GM20000 (cell line): ENCODE results near the gene XPO4.

Experiments used
- DNase-seq: peaks from one replicate; pipeline ENCODE4 v3.0.0; 2012; ENCODE audit warnings: low spot score
- TF ChIP-seq, protein P1 (sequence below): IDR thresholded peaks from 2 replicates; pipeline ENCODE4 v1.5.1; 2012; ENCODE audit warnings: mild to moderate bottlenecking, control low read depth; ENCODE audit errors: extremely low read depth, missing control alignments

Gene XPO4

DNA sequence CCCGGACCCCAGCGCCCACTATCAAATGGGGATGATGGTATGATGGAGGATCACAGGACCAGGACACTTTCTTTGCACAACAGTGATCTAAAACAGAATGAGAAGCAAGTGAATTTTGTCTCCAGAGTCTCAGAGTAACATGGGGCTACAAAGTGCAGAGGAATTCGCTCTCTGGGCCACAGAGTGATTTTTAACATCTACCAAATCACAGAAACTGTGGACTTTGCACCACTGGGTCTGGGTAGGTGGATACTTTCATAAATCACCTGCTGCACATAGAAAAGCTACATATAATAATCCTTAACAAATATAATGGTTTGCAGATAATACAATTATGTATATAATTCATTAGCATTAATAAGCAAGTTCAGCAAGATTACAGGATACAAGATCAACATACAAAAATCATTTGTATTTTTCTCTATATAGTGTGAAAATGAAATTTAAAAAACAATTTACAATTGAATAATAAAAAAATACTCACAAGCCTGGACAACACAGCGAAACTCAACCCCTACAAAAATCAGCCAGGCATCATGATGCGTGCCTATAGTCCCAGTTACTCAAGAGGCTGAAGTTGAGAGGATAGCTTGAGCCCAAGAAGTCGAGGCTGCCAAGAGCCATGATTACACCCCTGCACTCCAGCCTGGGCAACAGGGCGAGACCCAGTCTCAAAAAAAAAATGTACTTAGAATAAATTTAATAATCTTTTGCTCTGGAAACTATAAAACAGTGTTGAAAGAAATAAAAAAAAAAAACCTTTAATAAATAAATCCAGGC is 68.5 kb downstream of the XPO4 start:
- no peak for DNase-seq
- TF ChIP-seq, protein P1, sequence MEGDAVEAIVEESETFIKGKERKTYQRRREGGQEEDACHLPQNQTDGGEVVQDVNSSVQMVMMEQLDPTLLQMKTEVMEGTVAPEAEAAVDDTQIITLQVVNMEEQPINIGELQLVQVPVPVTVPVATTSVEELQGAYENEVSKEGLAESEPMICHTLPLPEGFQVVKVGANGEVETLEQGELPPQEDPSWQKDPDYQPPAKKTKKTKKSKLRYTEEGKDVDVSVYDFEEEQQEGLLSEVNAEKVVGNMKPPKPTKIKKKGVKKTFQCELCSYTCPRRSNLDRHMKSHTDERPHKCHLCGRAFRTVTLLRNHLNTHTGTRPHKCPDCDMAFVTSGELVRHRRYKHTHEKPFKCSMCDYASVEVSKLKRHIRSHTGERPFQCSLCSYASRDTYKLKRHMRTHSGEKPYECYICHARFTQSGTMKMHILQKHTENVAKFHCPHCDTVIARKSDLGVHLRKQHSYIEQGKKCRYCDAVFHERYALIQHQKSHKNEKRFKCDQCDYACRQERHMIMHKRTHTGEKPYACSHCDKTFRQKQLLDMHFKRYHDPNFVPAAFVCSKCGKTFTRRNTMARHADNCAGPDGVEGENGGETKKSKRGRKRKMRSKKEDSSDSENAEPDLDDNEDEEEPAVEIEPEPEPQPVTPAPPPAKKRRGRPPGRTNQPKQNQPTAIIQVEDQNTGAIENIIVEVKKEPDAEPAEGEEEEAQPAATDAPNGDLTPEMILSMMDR: no peak

DNA sequence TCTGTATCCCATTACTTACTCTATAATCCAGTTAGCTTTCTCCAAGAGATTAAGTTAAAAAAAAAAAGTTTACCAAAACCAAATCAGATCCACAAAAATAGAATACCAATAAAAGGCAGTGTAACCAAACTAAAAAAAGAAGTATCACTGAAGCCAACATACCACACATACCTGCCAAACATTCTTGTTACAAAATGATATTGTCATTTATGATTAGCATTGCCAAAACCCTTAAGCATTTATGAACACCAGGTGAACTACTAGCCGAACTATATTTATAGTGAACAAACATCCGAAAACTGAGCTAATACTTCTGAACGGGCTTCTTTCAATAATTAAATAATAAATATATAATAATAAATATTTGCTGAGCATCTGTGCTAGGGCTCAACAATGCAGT is 69.7 kb downstream of the XPO4 start:
- TF ChIP-seq, protein P1: no peak
- DNase-seq: no peak

DNA sequence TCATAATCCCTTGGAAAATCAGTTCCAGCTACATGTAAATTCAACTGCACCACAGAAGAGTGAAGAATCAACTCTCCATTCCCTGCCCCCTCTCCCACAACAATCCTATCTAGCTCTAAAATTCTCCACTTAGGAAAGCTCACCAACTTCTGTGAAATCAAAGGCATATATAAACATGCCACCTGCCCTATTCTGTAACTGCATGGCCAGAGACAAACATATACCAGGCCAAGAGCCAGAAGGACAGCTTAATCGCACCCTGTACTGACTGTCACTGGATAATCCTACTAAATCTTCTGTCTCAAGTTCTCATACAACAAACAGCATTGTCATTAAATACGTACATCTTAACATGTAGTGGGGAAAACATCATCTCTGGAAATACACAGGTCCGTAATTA is 70.6 kb downstream of the XPO4 start:
- TF ChIP-seq, protein P1: no peak

DNA sequence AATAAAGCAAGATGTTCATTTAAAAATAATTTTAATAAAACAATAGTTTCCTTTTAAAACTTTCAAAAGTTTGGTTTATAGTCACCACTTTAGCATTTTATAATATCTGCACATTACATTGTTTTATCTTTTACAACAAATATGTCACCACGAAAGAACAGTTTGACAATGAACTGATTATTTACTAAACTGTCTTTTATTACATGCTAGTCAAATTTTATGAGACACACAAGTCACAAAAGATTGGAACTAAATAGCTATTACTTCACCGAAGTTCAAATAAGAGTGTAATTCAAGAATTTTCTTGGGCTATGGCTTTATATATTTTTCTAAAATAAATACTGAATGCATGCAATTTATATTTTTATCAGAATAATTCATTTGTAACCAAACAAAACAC is 71.3 kb downstream of the XPO4 start:
- no peak for DNase-seq
- TF ChIP-seq, protein P1: no peak

More for the DNA sequence above, 70.6 kb downstream of the XPO4 start:
- DNase-seq: no peak

DNA sequence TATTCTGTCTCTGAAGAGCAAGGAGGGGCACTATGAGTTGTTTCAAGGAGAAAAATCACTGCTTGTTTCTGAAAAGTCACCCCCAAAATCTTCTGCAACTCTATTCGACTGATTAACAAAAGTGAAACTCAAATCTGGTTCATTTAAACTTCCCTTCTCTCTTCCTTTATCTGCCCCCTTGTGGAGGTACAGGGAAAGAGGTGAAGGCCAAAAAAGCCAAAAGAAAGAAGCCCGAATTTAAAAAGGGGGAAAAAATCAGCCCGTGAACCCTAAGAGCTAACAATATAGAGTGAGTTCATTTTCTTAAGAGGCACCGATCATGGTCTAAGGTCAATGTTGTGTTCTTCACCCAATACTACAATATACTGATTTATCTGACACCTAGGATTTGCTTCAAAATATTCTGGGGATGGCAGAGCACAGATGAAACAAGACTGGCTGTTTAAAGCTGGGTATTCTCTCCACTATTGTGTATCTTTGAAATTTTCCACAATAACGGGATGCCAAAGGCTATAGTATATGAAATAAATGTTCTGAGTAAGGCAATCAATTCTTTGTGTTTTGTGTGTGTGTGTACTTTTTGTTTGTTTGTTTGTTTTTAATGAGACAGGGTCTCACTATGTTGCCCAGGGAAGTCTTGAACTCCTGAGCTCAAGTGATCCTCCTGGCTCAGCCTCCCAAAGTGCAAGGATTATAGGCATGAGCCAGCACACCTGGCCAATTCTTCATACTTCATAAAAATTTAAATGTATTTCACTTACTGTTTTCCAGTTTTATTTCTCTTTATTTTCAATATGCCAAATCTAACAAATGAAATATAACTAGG is 73.8 kb downstream of the XPO4 start:
- TF ChIP-seq, protein P1: peak; percentile 56
- peak; percentile 50 for DNase-seq

DNA sequence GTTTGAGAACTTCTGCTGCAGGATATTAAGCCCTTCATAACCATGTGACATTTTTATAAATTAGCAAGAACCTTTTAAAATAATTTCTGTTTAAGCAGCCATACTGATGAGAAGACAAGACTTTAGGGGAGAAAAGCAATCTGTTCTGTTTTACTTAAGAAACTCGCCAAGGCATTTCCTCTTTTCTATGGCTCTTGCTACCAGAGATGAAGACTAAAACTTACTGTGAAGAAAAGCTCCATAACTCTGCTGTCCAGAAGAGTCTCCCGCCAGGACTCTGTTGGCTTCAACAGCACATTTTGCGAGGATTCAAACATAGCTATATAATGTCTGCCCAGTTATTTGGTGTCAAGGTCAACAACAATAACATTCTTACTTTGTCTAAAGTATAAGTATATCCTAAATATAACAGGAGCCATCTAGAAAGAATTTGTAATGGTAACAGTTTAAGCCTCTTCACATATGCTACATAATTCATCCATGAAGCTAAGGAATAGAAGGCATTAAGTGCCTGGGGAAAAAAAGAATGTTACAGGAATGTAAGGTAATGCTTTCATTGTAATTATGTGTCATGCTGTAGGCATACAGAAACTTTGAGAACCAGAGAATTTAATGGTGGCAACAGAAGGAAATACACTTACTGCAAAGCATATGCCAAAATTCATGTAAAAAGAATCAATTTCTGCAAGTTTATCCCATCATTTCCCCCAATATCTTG is 75.5 kb downstream of the XPO4 start:
- DNase-seq: no peak
- TF ChIP-seq, protein P1: no peak
